HCT116 (cell line): ENCODE measurements around the gene UNC79. TPM values are rescaled to one million over a fixed set of nuclear protein-coding genes. Genes with fewer than 3 reads are reported as not detected.

Experiments
- ATAC-seq: fragments of 200-7000 bp; cut with Tn5 transposase; 2 replicates; pipeline ENCODE4 v1.9.1; 2020; ENCODE audit warnings: mild to moderate bottlenecking, moderate library complexity
- BruUV-seq: library from RNA; stranded (reverse); fragments of 400-500 nt; replicated peaks from 2 replicates; lab custom pipeline; 2021; lab: Mats Ljungman, UMichigan
- CTCF ChIA-PET: fragments of 300-600 bp; sonication (Branson Sonifier 250); formaldehyde crosslinking; loops from one replicate; lab custom pipeline; 2021; ENCODE audit warnings: antibody characterized with exemption; lab: Charles Lee
- POLR2A ChIA-PET: fragments of 300-600, 350-600 bp; sonication (Branson Sonifier 250); formaldehyde crosslinking; loops from one replicate; lab custom pipeline; 2021; ENCODE audit warnings: antibody characterized with exemption; lab: Charles Lee
- RAD21 ChIA-PET, 2 experiments: fragments of 300-600 bp; sonication (Branson Sonifier 250); formaldehyde crosslinking; loops; one replicate each; lab custom pipeline; 2023; ENCODE audit warnings: low total read pairs in 2 of 2; ENCODE audit not compliant: uncharacterized antibody in 2 of 2, unreplicated experiment in 2 of 2, low non-redundant PET in 1 of 2; lab: Charles Lee
- DNase-seq: peaks from one replicate; pipeline ENCODE4 v3.0.0-alpha.2; 2010; ENCODE audit warnings: low read depth, low spot score
- H2AFZ ChIP-seq: fragments of 200-600 bp; shearing (Covaris generic), sonication (generic); 2 replicates; pipeline ENCODE4 v1.6.1; 2017; ENCODE audit warnings: low read depth, mixed run types, mixed read lengths, antibody characterized with exemption, low read length; ENCODE audit not compliant: poor library complexity, severe bottlenecking
- H3K27ac ChIP-seq: 2 replicates; pipeline ENCODE4 v1.5.1; 2012; ENCODE audit warnings: low read depth, low read length
- H3K27me3 ChIP-seq: fragments of 200-600 bp; sonication (generic); 2 replicates; pipeline ENCODE4 v1.6.1; 2016; ENCODE audit warnings: mixed run types, low read length, mixed read lengths; ENCODE audit not compliant: insufficient read depth
- H3K36me3 ChIP-seq, 2 experiments: fragments of 200-500 bp in 1 of 2; fragments of 200-600 bp in 1 of 2; sonication (Bioruptor generic) in 1 of 2; sonication (generic) in 1 of 2; 2 replicates each; pipeline versions ENCODE4 v1.5.1 to v1.6.1; 2014 to 2016; ENCODE audit warnings: low read length in 2 of 2, inconsistent platforms in 1 of 2, mixed read lengths in 1 of 2, mixed run types in 1 of 2; ENCODE audit not compliant: insufficient read depth in 2 of 2, control insufficient read depth in 1 of 2
- H3K4me1 ChIP-seq, 2 experiments: fragments of 200-600 bp in 1 of 2; sonication (generic) in 1 of 2; 2 replicates each; pipeline versions ENCODE4 v1.5.1 to v1.6.1; 2012 to 2017; ENCODE audit warnings: low read length in 2 of 2, inconsistent platforms in 1 of 2, mild to moderate bottlenecking in 1 of 2, mixed read lengths in 1 of 2, mixed run types in 1 of 2, moderate library complexity in 1 of 2; ENCODE audit not compliant: insufficient read depth in 2 of 2, control insufficient read depth in 1 of 2
- H3K4me2 ChIP-seq: fragments of 200-600 bp; sonication (generic); 2 replicates; pipeline ENCODE4 v1.6.1; 2017; ENCODE audit warnings: mixed run types, low read length, mixed read lengths
- H3K4me3 ChIP-seq, 2 experiments: fragments of 200-600 bp in 1 of 2; sonication (generic) in 1 of 2; replicated peaks in 1 of 2; 2 replicates each; pipeline ENCODE4 v1.5.1; 2011 to 2016; ENCODE audit warnings: low read length in 2 of 2, control low read depth in 1 of 2, low read depth in 1 of 2, mild to moderate bottlenecking in 1 of 2, mixed read lengths in 1 of 2, mixed run types in 1 of 2
- H3K79me2 ChIP-seq: fragments of 200-600 bp; sonication (generic); 2 replicates; pipeline ENCODE4 v1.6.1; 2017; ENCODE audit warnings: mild to moderate bottlenecking, mixed run types, low read length, moderate library complexity, mixed read lengths; ENCODE audit not compliant: insufficient read depth
- H3K9ac ChIP-seq: fragments of 200-600 bp; sonication (generic); 2 replicates; pipeline ENCODE4 v1.6.1; 2016; ENCODE audit warnings: low read length, mixed read lengths
- H3K9me2 ChIP-seq: fragments of 200-600 bp; sonication (generic), shearing (Covaris generic); 2 replicates; pipeline ENCODE4 v1.6.1; 2017; ENCODE audit warnings: mixed run types, mild to moderate bottlenecking, moderate library complexity; ENCODE audit not compliant: insufficient read depth
- H3K9me3 ChIP-seq, 2 experiments: fragments of 200-500 bp in 1 of 2; fragments of 200-600 bp in 1 of 2; sonication (Bioruptor generic) in 1 of 2; sonication (generic) in 1 of 2; 2 replicates each; pipeline ENCODE4 v1.6.1; 2014 to 2017; ENCODE audit warnings: low read length in 2 of 2, mixed read lengths in 2 of 2, inconsistent platforms in 1 of 2, low read depth in 1 of 2, mild to moderate bottlenecking in 1 of 2, mixed run types in 1 of 2, moderate library complexity in 1 of 2; ENCODE audit not compliant: control insufficient read depth in 1 of 2, insufficient read depth in 1 of 2
- H4K20me1 ChIP-seq: fragments of 200-600 bp; sonication (generic), shearing (Covaris generic); 2 replicates; pipeline ENCODE4 v1.6.1; 2017; ENCODE audit warnings: mixed run types, mild to moderate bottlenecking, moderate library complexity; ENCODE audit not compliant: insufficient read depth
- CTCF ChIP-seq, 3 experiments: fragments of 200-600 bp in 1 of 3; sonication (generic) in 1 of 3; IDR thresholded peaks in 2 of 3; conservative IDR thresholded peaks in 1 of 3; 2 replicates each; pipeline ENCODE4 v1.5.1; 2012 to 2017; ENCODE audit warnings: low read depth in 2 of 3, low read length in 2 of 3, antibody characterized with exemption in 1 of 3, borderline replicate concordance in 1 of 3, control low read depth in 1 of 3, mild to moderate bottlenecking in 1 of 3, mixed read lengths in 1 of 3, mixed run types in 1 of 3, moderate library complexity in 1 of 3; ENCODE audit not compliant: insufficient read depth in 1 of 3
- EGR1 ChIP-seq: IDR thresholded peaks from 2 replicates; pipeline ENCODE4 v1.6.1; 2012; ENCODE audit warnings: low read depth
- ELF1 ChIP-seq: IDR thresholded peaks from 2 replicates; pipeline ENCODE4 v1.6.1; 2012; ENCODE audit warnings: low read depth, borderline replicate concordance
- EZH2 ChIP-seq: fragments of 200-600 bp; sonication (generic); IDR thresholded peaks from 2 replicates; pipeline ENCODE4 v1.6.1; 2017; ENCODE audit warnings: antibody characterized with exemption, mixed run types
- EZH2phosphoT487 ChIP-seq: fragments of 200-600 bp; IDR thresholded peaks from 2 replicates; pipeline ENCODE4 v1.6.1; 2018; ENCODE audit warnings: antibody characterized with exemption, borderline replicate concordance
- FOSL1 ChIP-seq: IDR thresholded peaks from 2 replicates; pipeline ENCODE4 v1.6.1; 2012; ENCODE audit warnings: low read depth
- JUND ChIP-seq: IDR thresholded peaks from 2 replicates; pipeline ENCODE4 v1.6.1; 2012
- POLR2A ChIP-seq: IDR thresholded peaks from 2 replicates; pipeline ENCODE4 v1.7.0; 2011; ENCODE audit warnings: borderline replicate concordance; ENCODE audit not compliant: insufficient read depth, insufficient read length; ENCODE audit errors: extremely low read depth
- RAD21 ChIP-seq: IDR thresholded peaks from 2 replicates; pipeline ENCODE4 v1.6.1; 2012; ENCODE audit warnings: low read depth, mild to moderate bottlenecking
- REST ChIP-seq: IDR thresholded peaks from 2 replicates; pipeline ENCODE4 v1.6.1; 2012; ENCODE audit warnings: low read depth
- SP1 ChIP-seq: IDR thresholded peaks from 2 replicates; pipeline ENCODE4 v1.6.1; 2012; ENCODE audit warnings: low read depth
- YY1 ChIP-seq: IDR thresholded peaks from 2 replicates; pipeline ENCODE4 v1.6.1; 2011; ENCODE audit warnings: low read length, low read depth, moderate library complexity, mild to moderate bottlenecking; ENCODE audit not compliant: insufficient replicate concordance; ENCODE audit errors: extremely low read depth
- intact Hi-C: fragments of 100-400 bp; cut with micrococcal nuclease; formaldehyde crosslinking; loops from 2 replicates; pipeline ENCODE4 v1.10.0; 2022
- total RNA-seq: library from RNA; stranded (reverse); gene quantifications from one replicate; pipeline ENCODE4 v1.2.1, GENCODE V29; 2021; ENCODE audit not compliant: unreplicated experiment

UNC79 gene
- total RNA-seq, 1 experiment from 2014 or later = 0.10 TPM

GRCh38 chr14:93464271-93464670 is 33.5 kb downstream of the UNC79 start:
- Histone ChIP-seq H3K27ac (no peak overlapping the region), H3K4me3 (no peak overlapping the region), H3K9ac (no peak overlapping the region), H3K9me2 (no peaks in the 10 kb centered on the region), H4K20me1 (no peaks in the 10 kb centered on the region), H3K9me3 (no peaks in the 10 kb centered on the region), H3K79me2 (no peaks in the 10 kb centered on the region), H3K36me3 (no peaks in the 10 kb centered on the region), H3K4me2 (no peak overlapping the region)
- ChIA-PET POLR2A (no interaction called here), CTCF (no interaction called here), RAD21 (no interaction called here)
- no TSS peak for BruUV-seq
- intact Hi-C loops = no loop called here
- TF ChIP-seq JUND (no peak), FOSL1 (no peak), CTCF (IDR thresholded peaks at IDR 0.05 in 2 of 3, conservative IDR thresholded peaks at IDR 0.05 in 1 of 3; ENCODE audit: borderline replicate concordance in 1 of 3, insufficient read depth in 1 of 3, low read depth in 2 of 3, low read length in 2 of 3) (no peak), SP1 (no peak), EZH2phosphoT487 (no peak), POLR2A (no peak), EGR1 (no peak), RAD21 (no peak), REST (no peak), EZH2 (no peak), ELF1 (no peak), YY1 (no peak)
- TF ChIP-seq, all 23 proteins: peak for 0
- ATAC-seq (no peak), DNase-seq (no peak)
- peaks cover 12% of the 10 kb centered on the region for H3K27me3 ChIP-seq
- H3K4me1 ChIP-seq = no peaks in the 10 kb centered on the region
- H2AFZ ChIP-seq = no peak overlapping the region
